COLO829 (cell line): Measurements from ENCODE around the gene CCDC158.
"Not testable (repeated sequence)": the region's sequence is repeated elsewhere in the genome, so short reads cannot be mapped to it uniquely, and the experiment has no call there.

ENCODE experiments used
- DNase-seq: peaks from one replicate; pipeline ENCODE4 v3.0.0; 2012; ENCODE audit warnings: low spot score

Gene CCDC158

GRCh38 chr4:76365636-76366035, 55.3 kb downstream of the CCDC158 start:
- no peak for DNase-seq

DNA sequence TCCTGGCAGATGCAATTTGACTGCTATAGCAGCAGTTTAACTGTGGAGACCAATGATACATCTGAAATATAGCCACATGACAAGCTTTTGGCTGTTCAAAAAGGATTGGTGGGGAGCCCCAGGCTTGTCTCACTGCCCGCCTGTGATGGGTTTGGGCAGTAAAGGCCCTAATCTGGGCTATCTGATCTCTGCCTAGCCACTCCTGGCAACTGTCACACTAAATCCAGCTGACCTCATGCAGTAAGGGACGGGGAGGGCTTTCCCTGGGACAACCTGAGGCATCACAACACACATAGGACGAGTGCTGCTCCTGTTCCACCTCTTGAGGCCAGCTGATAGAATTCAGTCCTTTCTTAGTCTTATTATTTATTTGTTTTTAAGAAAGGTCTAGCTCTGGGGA, 56.2 kb downstream of the CCDC158 start:
- DNase-seq = no peak

DNA sequence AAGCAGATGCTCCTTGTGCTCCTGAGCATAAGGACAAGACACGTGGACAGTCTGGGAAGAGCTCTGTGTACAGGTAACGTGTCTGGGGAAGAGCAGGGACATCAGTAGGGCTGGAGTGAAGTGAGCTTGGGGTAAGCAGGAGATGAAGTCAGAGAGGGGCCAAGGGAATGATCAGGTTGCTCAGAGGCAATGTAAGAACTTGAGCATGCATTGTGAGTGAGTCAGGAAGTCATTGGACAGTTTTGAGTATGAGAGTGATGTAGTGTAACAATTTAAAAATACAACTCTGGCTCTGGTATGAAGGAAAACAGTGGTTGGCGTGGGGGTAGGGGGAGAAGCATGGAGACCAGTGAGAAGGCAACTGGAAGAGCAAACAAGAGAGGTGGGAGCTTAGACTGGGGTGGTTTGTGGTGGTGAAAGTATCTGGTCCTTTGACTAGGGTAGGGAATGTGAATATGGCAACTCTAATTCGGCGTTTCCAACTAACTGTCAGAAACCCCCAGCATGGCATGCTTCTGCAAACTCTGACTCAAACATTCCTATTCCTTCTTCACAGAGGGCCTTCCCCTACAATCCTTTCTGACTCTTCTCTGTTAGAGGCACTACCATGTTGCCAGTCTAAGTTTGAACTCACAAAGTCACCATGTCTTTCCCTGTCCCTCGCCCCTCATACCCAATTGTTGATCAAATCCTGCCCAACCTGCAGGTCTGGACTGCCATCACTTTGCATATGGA, 57.2 kb downstream of the CCDC158 start:
- DNase-seq = no peak

DNA sequence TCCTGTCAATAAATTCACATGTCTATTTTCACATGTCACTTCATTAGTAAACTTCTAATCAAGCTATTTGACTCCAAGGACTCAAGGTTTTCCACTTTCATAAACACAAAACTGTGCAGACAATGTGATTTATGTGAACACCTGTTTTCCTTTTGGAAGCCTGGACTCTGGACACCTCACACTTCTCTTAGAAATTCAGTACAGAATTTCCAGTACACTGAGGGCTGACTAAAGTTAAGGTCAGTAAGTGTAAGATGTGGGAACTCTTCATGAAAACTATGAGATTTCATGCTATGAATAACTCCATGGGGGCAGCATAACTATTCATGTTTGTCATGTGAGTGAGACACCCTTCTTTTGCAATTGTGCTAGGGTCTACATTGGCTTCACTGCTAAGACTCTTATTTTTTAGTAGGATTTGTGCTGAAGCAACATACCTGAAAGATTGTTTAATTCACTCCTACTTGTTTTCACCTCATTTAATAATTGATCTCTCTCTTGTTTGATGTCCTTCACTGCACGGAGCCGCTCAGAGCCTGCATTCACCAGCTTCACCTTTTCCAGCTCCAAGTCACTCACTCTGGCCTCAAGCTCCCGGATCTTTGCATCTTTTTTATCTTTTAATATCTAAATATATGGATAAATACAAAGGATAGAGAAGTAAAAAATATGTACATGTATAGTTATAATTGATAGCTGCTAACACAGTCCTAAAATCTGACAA, 59.1 kb downstream of the CCDC158 start:
- no peak for DNase-seq

GRCh38 chr4:76359881-76360466, 61.0 kb downstream of the CCDC158 start:
- DNase-seq = not testable (repeated sequence)

DNA sequence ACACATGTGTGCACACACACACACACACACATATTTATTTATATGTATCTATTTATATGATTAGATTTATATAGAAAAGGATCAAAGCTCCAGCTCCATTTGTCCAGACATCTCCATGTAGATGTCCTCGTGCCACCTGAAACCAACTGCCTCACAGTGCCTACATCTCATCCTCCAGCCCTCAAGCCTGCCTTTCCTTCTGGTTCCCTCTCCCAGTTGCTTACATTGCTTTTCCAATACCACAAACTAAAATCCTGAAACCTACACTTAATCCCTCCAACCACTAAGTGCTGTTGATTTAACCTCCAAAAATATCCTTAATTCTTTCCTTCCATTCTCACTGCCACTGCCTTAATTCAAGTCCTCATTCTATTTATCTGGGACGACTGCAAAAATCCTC, 63.0 kb downstream of the CCDC158 start:
- DNase-seq = no peak

GRCh38 chr4:76354517-76355473, 66.1 kb downstream of the CCDC158 start:
- no peak for DNase-seq

DNA sequence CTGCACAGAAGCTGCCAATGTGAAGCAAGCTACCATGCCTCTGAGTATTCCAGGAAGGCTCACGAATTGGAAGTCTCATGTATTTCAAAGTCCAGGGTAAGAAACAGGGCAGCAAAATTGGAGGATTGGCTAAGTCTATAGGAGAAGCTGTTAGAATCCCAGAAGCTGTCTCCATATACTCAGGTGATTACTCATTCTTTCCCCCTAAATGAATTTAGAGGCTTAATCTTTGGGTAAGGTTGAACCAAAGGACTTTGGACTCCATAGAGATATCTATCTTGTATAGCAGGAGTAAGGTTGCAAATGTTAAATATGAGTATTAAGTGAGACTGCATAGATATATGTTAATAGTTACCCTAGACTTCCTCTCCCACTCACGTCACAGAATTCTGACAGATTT, 78.1 kb downstream of the CCDC158 start:
- DNase-seq = no peak

DNA sequence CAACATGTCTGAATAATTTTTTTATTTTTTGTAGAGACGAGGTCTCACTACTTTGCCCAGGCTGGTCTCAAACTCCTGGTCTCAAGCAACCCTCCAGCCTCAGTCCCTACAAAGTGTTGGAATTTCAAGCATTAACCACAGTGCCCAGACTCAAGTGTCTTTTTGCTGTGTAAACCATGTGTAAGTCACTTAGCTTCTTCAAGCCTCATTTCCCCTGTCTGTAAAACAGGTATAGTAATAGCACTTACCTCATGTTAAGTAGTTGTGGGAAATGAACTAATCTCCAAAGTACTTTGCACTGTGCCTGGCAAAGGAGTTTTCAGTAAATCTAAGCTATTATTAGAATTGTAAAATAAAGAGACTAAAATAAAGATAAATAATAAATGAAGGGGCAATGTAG, 78.8 kb downstream of the CCDC158 start:
- DNase-seq = no peak

- peak; percentile 68 for DNase-seq
Measured at GRCh38 chr4:76341063-76341462, 79.9 kb downstream of the CCDC158 start.

DNA sequence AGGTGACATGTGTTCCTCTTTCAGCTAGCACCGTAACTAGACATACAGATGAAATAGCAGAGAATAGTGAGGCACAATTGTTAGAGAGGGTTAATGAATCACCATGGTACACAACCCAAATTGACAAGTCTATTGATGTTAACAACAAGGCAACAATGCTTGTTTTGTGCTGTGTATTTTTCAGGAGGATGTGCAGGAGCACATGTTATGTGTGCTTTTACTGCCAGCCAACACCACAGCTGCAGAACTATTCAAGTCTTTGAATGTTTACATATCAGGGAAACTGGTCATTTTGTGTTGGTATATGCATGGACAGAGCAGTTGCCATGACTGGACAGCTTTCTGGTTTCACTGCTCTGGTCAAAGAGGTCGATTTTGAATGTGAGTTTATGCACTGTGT, 81.6 kb downstream of the CCDC158 start:
- peak; percentile 21 for DNase-seq

- DNase-seq = no peak
Measured at GRCh38 chr4:76334885-76335284, 86.1 kb downstream of the CCDC158 start.

DNA sequence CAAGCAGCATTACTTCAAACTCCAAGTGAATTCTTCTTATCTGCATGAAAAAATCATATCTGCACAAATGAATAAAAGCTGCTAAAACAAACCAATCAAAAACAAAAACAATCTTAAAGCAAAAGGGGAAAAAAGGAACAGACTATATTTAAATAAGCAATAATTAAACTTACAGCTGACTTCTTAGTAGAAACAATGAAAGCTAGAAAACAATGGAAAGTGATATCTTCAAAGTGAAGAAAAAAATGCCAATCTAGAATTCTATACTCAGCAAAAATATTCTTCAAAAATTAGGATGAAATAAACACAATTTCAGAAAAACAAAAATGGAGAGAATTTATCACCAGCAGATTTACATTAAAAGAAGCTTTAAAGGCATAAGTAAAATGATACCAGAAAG, 94.4 kb downstream of the CCDC158 start:
- DNase-seq = peak; percentile 51

GRCh38 chr4:76325072-76325471, 95.9 kb downstream of the CCDC158 start:
- DNase-seq = no peak

- DNase-seq = no peak
Measured at GRCh38 chr4:76322236-76322635, 98.7 kb downstream of the CCDC158 start.

DNA sequence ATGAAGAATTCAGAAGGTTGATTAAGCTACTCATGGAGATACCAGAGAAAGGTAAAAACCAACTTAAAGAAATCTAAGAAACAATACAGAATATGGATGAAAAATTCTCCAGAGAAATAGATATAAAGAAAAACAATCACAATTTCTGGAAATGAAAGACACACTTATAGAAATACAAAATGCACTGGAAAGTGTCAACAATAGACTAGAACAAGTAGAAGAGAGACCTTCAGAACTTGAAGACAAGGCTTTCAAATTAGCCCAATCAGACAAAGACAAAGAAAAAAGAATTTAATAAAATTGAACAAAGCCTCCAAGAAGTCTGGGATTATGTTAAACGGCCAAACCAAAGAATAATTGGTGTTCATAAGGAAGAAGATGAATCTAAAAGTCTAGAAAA, 104.8 kb downstream of the CCDC158 start:
- DNase-seq = no peak

GRCh38 chr4:76315267-76315918, 105.5 kb downstream of the CCDC158 start:
- DNase-seq = no peak

GRCh38 chr4:76313547-76313946, 107.4 kb downstream of the CCDC158 start:
- DNase-seq = no peak

- DNase-seq = no peak
Measured at GRCh38 chr4:76312457-76312856, 108.5 kb downstream of the CCDC158 start.

DNA sequence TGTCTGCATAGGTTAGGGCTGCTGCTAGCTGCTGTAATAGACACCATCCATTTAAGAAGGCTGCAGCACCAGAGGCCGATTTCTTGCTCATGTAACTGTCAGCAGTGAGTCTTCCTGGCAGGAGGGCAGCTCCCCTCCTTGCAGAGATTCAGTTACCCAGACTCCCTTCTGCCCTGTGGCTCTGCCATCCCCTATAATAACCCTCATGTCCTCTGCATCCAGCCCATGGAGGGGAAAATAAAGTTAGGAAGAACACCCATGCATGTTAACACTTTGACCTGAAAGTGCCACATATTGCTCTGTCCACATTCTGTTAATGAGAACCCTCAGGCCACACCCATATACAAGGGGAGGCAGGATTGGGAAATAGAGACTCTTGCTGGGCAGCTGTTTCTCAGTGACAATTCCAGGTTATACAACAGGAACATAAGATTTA, 109.0 kb downstream of the CCDC158 start:
- no peak for DNase-seq

- DNase-seq = no peak
Measured at GRCh38 chr4:76310683-76311082, 110.3 kb downstream of the CCDC158 start.
